ENCODE results near the gene MYT1. TPM values are rescaled to one million over a fixed set of nuclear protein-coding genes. Genes with fewer than 3 reads are reported as not detected.
"Not testable (repeated sequence)": the region's sequence is repeated elsewhere in the genome, so short reads cannot be mapped to it uniquely, and the experiment has no call there.

The MYT1 gene
- not detected for total RNA-seq

GRCh38 chr20:64164123-64164836, at the start of gene MYT1:
MYT1 (plus strand) TSS chr20:64164452; CDS start chr20:64198862, 34,410 bp downstream.
- H3K4me3 ChIP-seq: no peak within 1 kb of the TSS
- DNase-seq (ENCODE audit: low spot score in 2 of 2): no peak
- intact Hi-C loops (cut with DNase I): no loop called here
- TF ChIP-seq CTCF (IDR thresholded peaks at IDR 0.05): no peak
- H3K27ac ChIP-seq: no peak within 1 kb of the TSS
- H3K4me1 ChIP-seq: no peaks in the 10 kb centered on the region
- no peaks in the 10 kb centered on the region for H3K27me3 ChIP-seq
- no peaks in the 10 kb centered on the region for H3K36me3 ChIP-seq
- H3K9me3 ChIP-seq: no peaks in the 10 kb centered on the region

- intact Hi-C loops (cut with DNase I): no loop called here
- no peak for DNase-seq (ENCODE audit: low spot score in 2 of 2)
- Histone ChIP-seq H3K27me3 (no peaks in the 10 kb centered on the region), H3K9me3 (no peaks in the 10 kb centered on the region), H3K27ac (no peak overlapping the region), H3K4me3 (no peak overlapping the region), H3K36me3 (no peaks in the 10 kb centered on the region), H3K4me1 (no peaks in the 10 kb centered on the region)
- no peak for TF ChIP-seq CTCF (IDR thresholded peaks at IDR 0.05)
Observed at GRCh38 chr20:64115171-64115911, 48.9 kb upstream of the MYT1 start.

DNA sequence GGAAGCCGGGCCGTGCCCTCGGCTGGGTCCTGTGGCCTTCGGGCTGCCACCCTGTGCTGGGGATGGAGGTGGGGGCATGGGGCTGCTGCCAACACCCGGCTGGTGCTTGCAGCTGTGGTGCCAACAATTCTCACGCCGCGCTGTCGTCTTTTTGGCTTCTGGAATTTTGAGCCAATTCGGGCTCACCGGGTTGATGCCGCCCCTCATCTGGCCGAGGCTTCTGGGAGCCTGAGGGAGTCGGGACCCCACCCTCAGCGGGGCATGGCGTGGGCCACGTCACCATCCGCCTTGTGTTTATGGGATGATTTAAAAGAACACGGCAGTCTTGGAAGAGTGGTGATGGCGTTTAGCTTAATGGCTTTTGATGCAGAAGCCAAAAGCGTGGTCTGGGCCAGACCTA, 48.2 kb upstream of the MYT1 start:
- Histone ChIP-seq H3K4me3 (no peak overlapping the region), H3K27ac (no peak overlapping the region), H3K27me3 (no peaks in the 10 kb centered on the region), H3K36me3 (no peaks in the 10 kb centered on the region), H3K9me3 (no peaks in the 10 kb centered on the region), H3K4me1 (no peaks in the 10 kb centered on the region)
- no peak for DNase-seq (ENCODE audit: low spot score in 2 of 2)
- intact Hi-C loops (cut with DNase I): no loop called here
- no peak for TF ChIP-seq CTCF (IDR thresholded peaks at IDR 0.05)

DNA sequence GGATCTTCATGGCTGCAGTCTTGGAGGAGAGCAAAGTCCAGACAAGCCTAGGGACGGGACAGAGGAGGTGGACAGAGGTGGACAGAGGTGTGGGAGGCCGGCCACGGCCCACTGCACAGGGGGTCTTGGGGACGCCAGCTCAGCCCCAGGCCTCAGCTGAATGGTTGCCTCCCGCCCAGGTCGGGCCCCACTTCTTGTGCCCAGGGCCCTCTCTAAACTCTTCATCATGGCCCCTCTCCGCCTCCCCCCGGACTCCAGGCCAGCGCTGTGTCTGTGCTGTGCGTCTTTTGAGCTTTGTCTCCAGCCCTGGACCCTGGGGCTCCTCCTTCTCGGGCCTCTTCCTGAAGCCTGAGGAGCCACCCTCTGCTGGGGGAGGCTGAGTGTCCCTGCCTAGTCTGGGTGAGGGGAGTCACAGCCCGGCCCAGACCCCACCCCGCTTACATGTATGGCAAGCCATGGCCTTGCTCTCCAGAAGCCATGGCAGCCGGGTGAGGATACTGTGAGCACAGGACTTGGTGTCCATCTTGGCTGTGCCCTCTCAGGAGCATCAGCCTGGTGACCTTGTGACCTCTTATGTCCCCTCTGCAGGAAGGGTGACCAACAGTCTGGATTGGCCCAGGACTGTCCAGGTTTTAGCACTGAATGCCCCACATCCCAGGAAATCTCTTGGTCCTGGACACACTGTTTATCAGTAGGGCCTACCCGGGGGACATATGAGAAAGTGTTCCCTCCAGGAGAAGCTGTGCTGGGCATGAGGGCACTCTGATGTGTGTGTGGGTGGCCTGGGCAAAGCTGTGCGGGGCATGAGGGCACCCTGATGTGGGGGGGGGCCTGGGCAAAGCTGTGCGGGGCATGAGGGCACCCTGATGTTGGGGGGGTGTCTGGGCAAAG, 47.5 kb upstream of the MYT1 start:
- intact Hi-C loops (cut with DNase I): no loop called here
- peaks cover 4% of the 10 kb centered on the region for H3K27me3 ChIP-seq
- no peaks in the 10 kb centered on the region for H3K36me3 ChIP-seq
- no peaks in the 10 kb centered on the region for H3K4me1 ChIP-seq
- no peak overlapping the region for H3K4me3 ChIP-seq
- no peaks in the 10 kb centered on the region for H3K9me3 ChIP-seq
- H3K27ac ChIP-seq: no peak overlapping the region
- no peak for TF ChIP-seq CTCF (IDR thresholded peaks at IDR 0.05)
- no peak for DNase-seq (ENCODE audit: low spot score in 2 of 2)

GRCh38 chr20:64117432-64117777, 46.8 kb upstream of the MYT1 start:
- H3K9me3 ChIP-seq; H3K36me3 ChIP-seq; intact Hi-C loops (cut with DNase I); H3K27ac ChIP-seq; H3K27me3 ChIP-seq; DNase-seq (ENCODE audit: low spot score in 2 of 2); H3K4me3 ChIP-seq; H3K4me1 ChIP-seq: not testable (repeated sequence)

DNA sequence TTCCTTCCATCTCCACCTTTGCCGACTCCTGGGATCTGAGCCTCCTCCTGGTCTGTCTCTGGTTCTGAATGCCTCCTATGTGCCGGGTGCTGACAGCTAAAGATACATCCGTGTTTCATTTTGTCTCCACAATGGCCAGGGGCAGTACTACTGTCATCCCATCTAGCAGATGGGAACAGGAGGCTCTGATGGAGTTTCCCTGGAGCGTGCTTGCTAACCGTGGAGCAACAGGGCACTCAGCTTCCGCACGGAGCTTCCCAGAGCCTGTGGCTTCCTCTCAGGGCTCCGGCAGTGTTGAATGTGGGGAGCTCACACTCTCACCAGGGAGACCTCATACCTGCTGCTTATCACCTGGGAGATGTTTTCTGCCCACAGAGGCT, 45.0 kb upstream of the MYT1 start:
- Histone ChIP-seq H3K4me3 (no peak overlapping the region), H3K27me3 (peaks cover 6% of the 10 kb centered on the region), H3K4me1 (no peaks in the 10 kb centered on the region), H3K36me3 (no peaks in the 10 kb centered on the region), H3K27ac (no peak overlapping the region), H3K9me3 (no peaks in the 10 kb centered on the region)
- peak in 1 of 2 donors; percentile 50 for DNase-seq (ENCODE audit: low spot score in 2 of 2)
- no peak for TF ChIP-seq CTCF (IDR thresholded peaks at IDR 0.05)
- intact Hi-C loops (cut with DNase I): no loop called here

All from ascending aorta (tissue), 2 donors.